H9 (cell line): ENCODE data around the gene SDK2. TPM values are rescaled to one million over a fixed set of nuclear protein-coding genes. Genes with fewer than 3 reads are reported as not detected.

Experiments
- DNase-seq: peaks from one replicate; pipeline ENCODE4 v3.0.0-alpha.2; 2017
- H2AFZ ChIP-seq: one replicate; pipeline ENCODE4 v1.6.1; 2013; ENCODE audit warnings: mild to moderate bottlenecking, low read length, control low read depth, moderate library complexity
- H2AK5ac ChIP-seq: 2 replicates; pipeline ENCODE4 v1.6.1; 2013; ENCODE audit warnings: low read length, control low read depth, mixed read lengths; ENCODE audit not compliant: insufficient read length
- H2BK120ac ChIP-seq: one replicate; pipeline ENCODE4 v1.6.1; 2013; ENCODE audit warnings: low read depth, mild to moderate bottlenecking, low read length, control low read depth, inconsistent platforms; ENCODE audit not compliant: poor library complexity, severe bottlenecking
- H2BK12ac ChIP-seq: 2 replicates; pipeline ENCODE4 v1.6.1; 2013; ENCODE audit warnings: low read length, control low read depth, mixed read lengths, low read depth; ENCODE audit not compliant: insufficient read length
- H2BK15ac ChIP-seq: 2 replicates; pipeline ENCODE4 v1.6.1; 2013; ENCODE audit warnings: low read depth, low read length, control low read depth
- H2BK20ac ChIP-seq: one replicate; pipeline ENCODE4 v1.6.1; 2013; ENCODE audit warnings: low read depth, mild to moderate bottlenecking, low read length, control low read depth, inconsistent platforms; ENCODE audit not compliant: poor library complexity, severe bottlenecking
- H2BK5ac ChIP-seq: 2 replicates; pipeline ENCODE4 v1.6.1; 2013; ENCODE audit warnings: low read length, control low read depth, mixed read lengths; ENCODE audit not compliant: insufficient read length
- H3K14ac ChIP-seq: 2 replicates; pipeline ENCODE4 v1.6.1; 2013; ENCODE audit warnings: low read length, control low read depth; ENCODE audit not compliant: insufficient read depth
- H3K18ac ChIP-seq: 2 replicates; pipeline ENCODE4 v1.6.1; 2013; ENCODE audit warnings: low read depth, mild to moderate bottlenecking, mixed read lengths, low read length, control low read depth; ENCODE audit not compliant: insufficient read length
- H3K23ac ChIP-seq: 2 replicates; pipeline ENCODE4 v1.6.1; 2013; ENCODE audit warnings: low read length, control low read depth, mixed read lengths, low read depth; ENCODE audit not compliant: insufficient read length
- H3K23me2 ChIP-seq: 2 replicates; pipeline ENCODE4 v1.6.1; 2013; ENCODE audit warnings: low read depth, mild to moderate bottlenecking, mixed read lengths, low read length, control low read depth; ENCODE audit not compliant: insufficient read length, poor library complexity, severe bottlenecking
- H3K27ac ChIP-seq: 2 replicates; pipeline ENCODE4 v1.5.1; 2013; ENCODE audit warnings: low read length, control low read depth, mixed read lengths, low read depth; ENCODE audit not compliant: insufficient read length
- H3K27me3 ChIP-seq: 2 replicates; pipeline ENCODE4 v1.6.1; 2013; ENCODE audit warnings: low read length, control low read depth, inconsistent platforms; ENCODE audit not compliant: insufficient read depth
- H3K4ac ChIP-seq: 2 replicates; pipeline ENCODE4 v1.6.1; 2013; ENCODE audit warnings: low read depth, mild to moderate bottlenecking, control low read depth, inconsistent platforms, low read length, moderate library complexity
- H3K4me1 ChIP-seq: 2 replicates; pipeline ENCODE4 v1.6.1; 2013; ENCODE audit warnings: low read length, control low read depth, inconsistent platforms; ENCODE audit not compliant: insufficient read depth
- H3K4me2 ChIP-seq: 2 replicates; pipeline ENCODE4 v1.6.1; 2013; ENCODE audit warnings: low read length, control low read depth, mixed read lengths; ENCODE audit not compliant: insufficient read length, insufficient read depth
- H3K56ac ChIP-seq: 2 replicates; pipeline ENCODE4 v1.6.1; 2013; ENCODE audit warnings: low read depth, mild to moderate bottlenecking, mixed read lengths, low read length, control low read depth; ENCODE audit not compliant: insufficient read length
- H3K79me1 ChIP-seq: 2 replicates; pipeline ENCODE4 v1.6.1; 2013; ENCODE audit warnings: low read depth, mild to moderate bottlenecking, moderate library complexity, low read length, control low read depth, inconsistent platforms; ENCODE audit not compliant: insufficient read depth, poor library complexity, severe bottlenecking
- H3K79me2 ChIP-seq: 2 replicates; pipeline ENCODE4 v1.6.1; 2013; ENCODE audit warnings: low read length, control low read depth, inconsistent platforms; ENCODE audit not compliant: insufficient read depth
- H3K9ac ChIP-seq: 2 replicates; pipeline ENCODE4 v1.6.1; 2013; ENCODE audit warnings: low read length, control low read depth, mixed read lengths; ENCODE audit not compliant: insufficient read length; ENCODE audit errors: extremely low read depth
- H3K9me3 ChIP-seq: one replicate; pipeline ENCODE4 v1.6.1; 2013; ENCODE audit warnings: low read depth, low read length, inconsistent platforms; ENCODE audit not compliant: control insufficient read depth
- H3T11ph ChIP-seq: one replicate; pipeline ENCODE4 v1.6.1; 2013; ENCODE audit warnings: mild to moderate bottlenecking, low read length, control low read depth, inconsistent platforms
- H4K20me1 ChIP-seq: one replicate; pipeline ENCODE4 v1.6.1; 2013; ENCODE audit not compliant: control insufficient read depth, insufficient read length, insufficient read depth
- H4K5ac ChIP-seq: 2 replicates; pipeline ENCODE4 v1.6.1; 2013; ENCODE audit warnings: low read depth, mild to moderate bottlenecking, mixed read lengths, low read length, control low read depth; ENCODE audit not compliant: insufficient read length
- H4K8ac ChIP-seq: replicated peaks from 2 replicates; pipeline ENCODE4 v1.6.1; 2013; ENCODE audit warnings: low read length, control low read depth, mixed read lengths, low read depth; ENCODE audit not compliant: insufficient read length
- H4K91ac ChIP-seq: 2 replicates; pipeline ENCODE4 v1.6.1; 2013; ENCODE audit warnings: low read depth, mild to moderate bottlenecking, moderate library complexity, mixed read lengths, low read length, control low read depth; ENCODE audit not compliant: insufficient read length
- H3K27ac Mint-ChIP-seq, 3 experiments: 2 replicates in 2 of 3; 3 replicates in 1 of 3; pipeline ENCODE4 v1.8.0; 2020 to 2021; ENCODE audit warnings: mixed read lengths in 3 of 3, mild to moderate bottlenecking in 1 of 3, moderate library complexity in 1 of 3
- H3K27me3 Mint-ChIP-seq: 2 replicates; pipeline ENCODE4 v1.8.0; 2021; ENCODE audit warnings: low read depth, mild to moderate bottlenecking, moderate library complexity, mixed read lengths
- H3K36me3 Mint-ChIP-seq, 3 experiments: 2 replicates in 2 of 3; 3 replicates in 1 of 3; pipeline ENCODE4 v1.8.0; 2020 to 2021; ENCODE audit warnings: low read depth in 3 of 3, mixed read lengths in 3 of 3; ENCODE audit not compliant: insufficient read depth in 1 of 3
- H3K4me1 Mint-ChIP-seq, 2 experiments: 2 replicates each; pipeline ENCODE4 v1.8.0; 2020; ENCODE audit warnings: mixed read lengths in 2 of 2
- H3K4me3 Mint-ChIP-seq, 2 experiments: 2 replicates in 1 of 2; 3 replicates in 1 of 2; pipeline ENCODE4 v1.8.0; 2020 to 2021; ENCODE audit warnings: mild to moderate bottlenecking in 2 of 2, mixed read lengths in 2 of 2, moderate library complexity in 1 of 2
- H3K9me3 Mint-ChIP-seq, 2 experiments: 2 replicates in 1 of 2; 3 replicates in 1 of 2; pipeline ENCODE4 v1.8.0; 2020; ENCODE audit warnings: mild to moderate bottlenecking in 2 of 2, mixed read lengths in 2 of 2, moderate library complexity in 1 of 2
- WGBS: extraction: QIAGEN DNeasy Blood & Tissue Kit; methylation state at CpG from one replicate; pipeline ENCODE4 v1.1.7; 2013; ENCODE audit warnings: missing lambda C conversion rate, low lambda C conversion rate, mixed read lengths; ENCODE audit not compliant: insufficient read length; ENCODE audit errors: extremely low coverage; 5-methylcytosine and 5-hydroxymethylcytosine counted together
- total RNA-seq: library from RNA; stranded (reverse); gene quantifications from 2 replicates; pipeline ENCODE4 v1.2.1, GENCODE V29; 2021
- TF ChIP-seq, protein P1 (sequence below): fragments of 200-600 bp; sonication (generic); conservative IDR thresholded peaks from 3 replicates; pipeline ENCODE4 v1.8.0; 2021; ENCODE audit warnings: antibody characterized with exemption, mild to moderate bottlenecking

SDK2 gene
- total RNA-seq, 1 experiment from 2014 or later: 9.1 TPM

DNA sequence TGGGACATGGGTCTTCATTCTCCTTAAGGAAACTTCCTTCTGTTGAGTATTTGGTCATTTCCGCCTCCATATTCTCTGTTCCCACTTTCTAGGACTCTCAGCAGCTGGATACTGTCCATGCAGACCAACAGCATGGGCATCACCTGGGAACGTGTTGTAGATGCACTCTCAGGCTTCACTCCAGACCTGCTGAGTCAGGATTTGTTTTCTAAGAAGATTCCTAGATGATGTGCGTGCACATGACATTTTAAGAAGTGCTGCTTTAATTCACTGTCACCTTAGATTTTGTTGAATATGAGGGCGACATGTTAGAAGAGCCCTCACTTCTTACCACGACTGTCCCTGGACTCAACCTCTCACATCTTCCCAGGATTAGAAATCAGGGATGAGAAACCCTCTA lies 10.0 kb upstream of the SDK2 start:
- Histone ChIP-seq H2BK15ac (no peak overlapping the region), H2BK120ac (no peak overlapping the region), H3K79me1 (no peaks in the 10 kb centered on the region), H3K23ac (no peak overlapping the region), H3K23me2 (no peaks in the 10 kb centered on the region), H4K5ac (no peak overlapping the region), H3K9ac (no peak overlapping the region), H3K9me3 (no peaks in the 10 kb centered on the region), H4K20me1 (no peaks in the 10 kb centered on the region), H3K18ac (no peak overlapping the region), H3K79me2 (no peaks in the 10 kb centered on the region), H3K56ac (no peak overlapping the region), H3K4me2 (no peak overlapping the region), H3K27me3 (no peaks in the 10 kb centered on the region), H3T11ph (no peak overlapping the region), H2BK20ac (no peak overlapping the region), H3K27ac (no peak overlapping the region), H2BK12ac (no peak overlapping the region), H4K8ac (no peak overlapping the region), H2AK5ac (no peak overlapping the region), H2AFZ (no peak overlapping the region), H4K91ac (no peak overlapping the region), H2BK5ac (no peak overlapping the region), H3K4ac (no peak overlapping the region), H3K14ac (no peak overlapping the region), H3K4me1 (no peaks in the 10 kb centered on the region)
- no peak overlapping the region for H3K27ac Mint-ChIP-seq
- peaks cover 13 to 16% of the 10 kb centered on the region in 2 experiments for H3K9me3 Mint-ChIP-seq
- no peak for DNase-seq
- TF ChIP-seq, protein P1, sequence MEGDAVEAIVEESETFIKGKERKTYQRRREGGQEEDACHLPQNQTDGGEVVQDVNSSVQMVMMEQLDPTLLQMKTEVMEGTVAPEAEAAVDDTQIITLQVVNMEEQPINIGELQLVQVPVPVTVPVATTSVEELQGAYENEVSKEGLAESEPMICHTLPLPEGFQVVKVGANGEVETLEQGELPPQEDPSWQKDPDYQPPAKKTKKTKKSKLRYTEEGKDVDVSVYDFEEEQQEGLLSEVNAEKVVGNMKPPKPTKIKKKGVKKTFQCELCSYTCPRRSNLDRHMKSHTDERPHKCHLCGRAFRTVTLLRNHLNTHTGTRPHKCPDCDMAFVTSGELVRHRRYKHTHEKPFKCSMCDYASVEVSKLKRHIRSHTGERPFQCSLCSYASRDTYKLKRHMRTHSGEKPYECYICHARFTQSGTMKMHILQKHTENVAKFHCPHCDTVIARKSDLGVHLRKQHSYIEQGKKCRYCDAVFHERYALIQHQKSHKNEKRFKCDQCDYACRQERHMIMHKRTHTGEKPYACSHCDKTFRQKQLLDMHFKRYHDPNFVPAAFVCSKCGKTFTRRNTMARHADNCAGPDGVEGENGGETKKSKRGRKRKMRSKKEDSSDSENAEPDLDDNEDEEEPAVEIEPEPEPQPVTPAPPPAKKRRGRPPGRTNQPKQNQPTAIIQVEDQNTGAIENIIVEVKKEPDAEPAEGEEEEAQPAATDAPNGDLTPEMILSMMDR: no peak
- H3K4me1 Mint-ChIP-seq: peaks cover 10 to 25% of the 10 kb centered on the region in 2 experiments
- H3K36me3 Mint-ChIP-seq: peaks cover 2 to 10% (median 8%) of the 10 kb centered on the region in 3 experiments; a peak in 6 of 7 replicates
- H3K4me3 Mint-ChIP-seq: no peak overlapping the region
- no CpG with 5 or more reads among the region's 5 CpGs for WGBS
- peaks cover 28% of the 10 kb centered on the region for H3K27me3 Mint-ChIP-seq
